B cell (primary cell): Measurements from ENCODE around the gene PPP4C. TPM values are rescaled to one million over a fixed set of nuclear protein-coding genes. Genes with fewer than 3 reads are reported as not detected.

Experiments used
- ATAC-seq: fragments of 200-7000 bp; cut with Tn5 transposase; one replicate; pipeline ENCODE4 v1.10.0; 2021; ENCODE audit warnings: low read depth, mild to moderate bottlenecking, moderate number of reproducible peaks, moderate library complexity
- CTCF ChIA-PET: fragments of 350-600 bp; sonication (Branson Sonifier 250); formaldehyde crosslinking; loops from one replicate; lab custom pipeline; 2021; ENCODE audit warnings: antibody characterized with exemption, inconsistent platforms; lab: Charles Lee
- POLR2A ChIA-PET: fragments of 350-600 bp; sonication (Branson Sonifier 250); formaldehyde crosslinking; loops from one replicate; lab custom pipeline; 2021; ENCODE audit warnings: antibody characterized with exemption; lab: Charles Lee
- DNase-seq: peaks from one replicate; pipeline ENCODE4 v3.0.0; 2013
- H2AFZ ChIP-seq: 2 replicates; pipeline ENCODE4 v1.6.1; 2012; ENCODE audit warnings: mild to moderate bottlenecking, low read depth, low read length; ENCODE audit not compliant: insufficient read depth, poor library complexity, severe bottlenecking
- H3K27ac ChIP-seq, 2 donors: 1 replicate in 1 of 2; 2 replicates in 1 of 2; pipeline ENCODE4 v1.5.1; 2012 to 2013; ENCODE audit warnings: low read length in 2 of 2, mild to moderate bottlenecking in 2 of 2, moderate library complexity in 1 of 2
- H3K27me3 ChIP-seq, 4 experiments: fragments of 200-600 bp in 1 of 4; sonication (generic) in 1 of 4; replicated peaks in 1 of 4; 1 replicate in 2 of 4; 2 replicates in 2 of 4; pipeline versions ENCODE4 v1.6.1 to v1.7.0; 2013 to 2016; ENCODE audit warnings: low read length in 3 of 4, mild to moderate bottlenecking in 2 of 4, mixed read lengths in 1 of 4, moderate library complexity in 1 of 4; ENCODE audit not compliant: insufficient read depth in 4 of 4, control insufficient read depth in 3 of 4; ENCODE audit errors: control extremely low read depth in 1 of 4
- H3K36me3 ChIP-seq, 2 experiments: replicated peaks in 1 of 2; 1 replicate in 1 of 2; 2 replicates in 1 of 2; pipeline versions ENCODE4 v1.6.1 to v1.7.1; 2013; ENCODE audit warnings: low read length in 1 of 2; ENCODE audit not compliant: insufficient read depth in 2 of 2, control insufficient read depth in 1 of 2; ENCODE audit errors: control extremely low read depth in 1 of 2, extremely low read depth in 1 of 2
- H3K4me1 ChIP-seq, 2 donors: fragments of 200-600 bp in 1 of 2; sonication (generic) in 1 of 2; 1 replicate in 1 of 2; 2 replicates in 1 of 2; pipeline versions ENCODE4 v1.5.1 to v1.6.1; 2013 to 2017; ENCODE audit warnings: low read length in 2 of 2; ENCODE audit not compliant: control insufficient read depth in 2 of 2, insufficient read depth in 2 of 2
- H3K4me2 ChIP-seq: replicated peaks from 2 replicates; pipeline ENCODE3; 2012; ENCODE audit warnings: mild to moderate bottlenecking, low read depth, low read length; ENCODE audit not compliant: poor library complexity, severe bottlenecking
- H3K4me3 ChIP-seq, 5 experiments: fragments of 200-600 bp in 1 of 5; sonication (generic) in 1 of 5; 1 replicate in 3 of 5; 2 replicates in 2 of 5; pipeline versions ENCODE4 v1.5.1 to v1.7.0; 2011 to 2016; ENCODE audit warnings: low read length in 4 of 5, mild to moderate bottlenecking in 4 of 5, low read depth in 2 of 5, control low read depth in 1 of 5, moderate library complexity in 1 of 5; ENCODE audit not compliant: insufficient read depth in 1 of 5; ENCODE audit errors: control extremely low read depth in 1 of 5, extremely low read depth in 1 of 5
- H3K79me2 ChIP-seq: fragments of 200-600 bp; sonication (generic); one replicate; pipeline ENCODE4 v1.6.0; 2016; ENCODE audit warnings: low read length; ENCODE audit not compliant: control insufficient read depth, insufficient read depth
- H3K9ac ChIP-seq: fragments of 200-600 bp; sonication (generic); 2 replicates; pipeline ENCODE4 v1.6.1; 2017; ENCODE audit warnings: mild to moderate bottlenecking, low read length, moderate library complexity
- H3K9me3 ChIP-seq, 3 donors: one replicate each; pipeline versions ENCODE4 v1.6.1 to v1.7.1; 2013; ENCODE audit warnings: low read length in 2 of 3; ENCODE audit not compliant: control insufficient read depth in 2 of 3, insufficient read depth in 1 of 3; ENCODE audit errors: control extremely low read depth in 1 of 3
- H4K20me1 ChIP-seq: 2 replicates; pipeline ENCODE4 v1.6.0; 2012; ENCODE audit warnings: mild to moderate bottlenecking, low read length; ENCODE audit not compliant: insufficient read depth, control insufficient read depth, poor library complexity, severe bottlenecking
- H3K27ac Mint-ChIP-seq: one replicate; pipeline ENCODE4 v1.8.0; 2021; ENCODE audit warnings: mixed read lengths
- H3K27me3 Mint-ChIP-seq: one replicate; pipeline ENCODE4 v1.8.0; 2021; ENCODE audit warnings: mixed read lengths
- H3K4me1 Mint-ChIP-seq: one replicate; pipeline ENCODE4 v1.8.0; 2021; ENCODE audit warnings: mixed read lengths
- H3K4me3 Mint-ChIP-seq: one replicate; pipeline ENCODE4 v1.8.0; 2021; ENCODE audit warnings: mixed read lengths
- H3K9me3 Mint-ChIP-seq: one replicate; pipeline ENCODE4 v1.8.0; 2022; ENCODE audit warnings: mixed read lengths; ENCODE audit not compliant: insufficient read depth
- CTCF ChIP-seq: fragments of 200-600 bp; IDR thresholded peaks from one replicate; pipeline ENCODE4 v1.8.0; 2022; ENCODE audit warnings: antibody characterized with exemption, mild to moderate bottlenecking
- EZH2 ChIP-seq: IDR thresholded peaks from 2 replicates; pipeline ENCODE4 v1.6.1; 2012; ENCODE audit warnings: borderline replicate concordance, low read depth, mild to moderate bottlenecking, moderate library complexity, low read length; ENCODE audit not compliant: insufficient read depth, poor library complexity, severe bottlenecking
- WGBS: methylation state at CpG from one replicate; pipeline ENCODE4 v1.1.5; 2013; ENCODE audit warnings: missing lambda C conversion rate; ENCODE audit not compliant: insufficient coverage; 5-methylcytosine and 5-hydroxymethylcytosine counted together
- intact Hi-C: fragments of 100-400 bp; cut with micrococcal nuclease; formaldehyde crosslinking; loops from one replicate; pipeline ENCODE4 v1.10.0; 2022
- polyA plus RNA-seq: library from polyadenylated mRNA; depleted of rRNA; stranded (reverse); fragments of >200 nt; gene quantifications from 2 replicates; pipeline ENCODE4 v1.2.3, GENCODE V29; 2012
- total RNA-seq, 2 donors: library from RNA; stranded (reverse); fragments of 120-200 nt in 1 of 2; gene quantifications; 1 replicate in 1 of 2; 2 replicates in 1 of 2; pipeline versions ENCODE4 v1.2.3 to v1.2.4, GENCODE V29; 2013 to 2022

The PPP4C gene
- total and polyA plus RNA-seq, 2 donors (not counting 1 experiment from before 2014, with no cell fraction given) = 93.3 to 106 TPM

GRCh38 chr16:30086291-30087140 lies 10.7 kb downstream of the PPP4C start:
- no peaks in the 10 kb centered on the region for H3K79me2 ChIP-seq
- H3K36me3 ChIP-seq = peaks cover 0 to 37% of the 10 kb centered on the region in 2 experiments
- no peak overlapping the region for H3K9ac ChIP-seq
- 92% methylated on average over 19 of the region's 27 CpGs for WGBS
- Mint-ChIP-seq H3K9me3 (no peaks in the 10 kb centered on the region), H3K27ac (peak overlapping the region; percentile 65), H3K27me3 (no peaks in the 10 kb centered on the region), H3K4me3 (no peak overlapping the region), H3K4me1 (peaks cover 17% of the 10 kb centered on the region)
- no peak overlapping the region for H2AFZ ChIP-seq
- ChIA-PET POLR2A (interaction anchor here (0.5 kb wide), 1 partner anchor 319 kb away, joined by 5 read pairs; no protein-coding TSS in a partner anchor), CTCF (no interaction called here)
- TF ChIP-seq CTCF = no peak
- TF ChIP-seq EZH2 = no peak
- H3K4me3 ChIP-seq = no peak overlapping the region
- DNase-seq (no peak), ATAC-seq (no peak)
- no peak overlapping the region for H3K27ac ChIP-seq
- no peaks in the 10 kb centered on the region for H4K20me1 ChIP-seq
- intact Hi-C loops = no loop called here
- no peaks in the 10 kb centered on the region for H3K27me3 ChIP-seq
- H3K4me2 ChIP-seq = no peak overlapping the region
- H3K9me3 ChIP-seq = no peaks in the 10 kb centered on the region
- peaks cover 5 to 17% of the 10 kb centered on the region in 2 donors for H3K4me1 ChIP-seq
